HepG2 (cell line): ENCODE data around the gene HAS3. TPM values are rescaled to one million over a fixed set of nuclear protein-coding genes. Genes with fewer than 3 reads are reported as not detected.
A peak's percentile ranks its signal among the peaks of the same experiment; 100 is the strongest.

Experiments
- ATAC-seq: fragments of 200-7000 bp; cut with Tn5 transposase; 3 replicates; pipeline ENCODE4 v1.9.1; 2020; ENCODE audit warnings: mild to moderate bottlenecking, moderate library complexity
- BruUV-seq: library from RNA; stranded (reverse); fragments of 400-500 nt; replicated peaks from 2 replicates; lab custom pipeline; 2021; lab: Mats Ljungman, UMichigan
- CTCF ChIA-PET: fragments of 300-600 bp; formaldehyde crosslinking; extraction: SDS; loops from one replicate; lab custom pipeline; 2021; ENCODE audit warnings: low total read pairs, inconsistent platforms, low intra/inter-chr PET ratio; lab: Yijun Ruan, JAX
- POLR2A ChIA-PET: fragments of 350-600 bp; sonication (Branson Sonifier 250); formaldehyde crosslinking; loops from one replicate; lab custom pipeline; 2020; ENCODE audit warnings: antibody characterized with exemption, inconsistent platforms; lab: Yijun Ruan, JAX
- DNase-seq: peaks from one replicate; pipeline ENCODE4 v3.0.0-alpha.2; 2015; ENCODE audit warnings: low spot score
- FAIRE-seq: peaks from 3 replicates; lab custom pipeline; 2011; peaks lifted over from hg19 to GRCh38; lab: Jason Lieb, UNC
- H2AFZ ChIP-seq: one replicate; pipeline ENCODE4 v1.6.1; 2011; ENCODE audit warnings: low read length, inconsistent platforms
- H3K27ac ChIP-seq: fragments of 300-600 bp; 3 replicates; pipeline ENCODE4 v1.8.0; 2011; ENCODE audit warnings: mixed run types, mild to moderate bottlenecking, mixed read lengths, low read length, inconsistent platforms; ENCODE audit not compliant: insufficient read depth; ENCODE audit errors: extremely low read length
- H3K27me3 ChIP-seq, 2 experiments: fragments of 200-600 bp in 1 of 2; 2 replicates in 1 of 2; 3 replicates in 1 of 2; pipeline versions ENCODE4 v1.6.0 to v1.8.0; 2011; ENCODE audit warnings: low read length in 2 of 2, mild to moderate bottlenecking in 2 of 2, moderate library complexity in 2 of 2, inconsistent platforms in 1 of 2; ENCODE audit not compliant: insufficient read depth in 2 of 2, control insufficient read depth in 1 of 2
- H3K36me3 ChIP-seq, 2 experiments: fragments of 200-600 bp in 1 of 2; replicated peaks in 1 of 2; 2 replicates in 1 of 2; 3 replicates in 1 of 2; pipeline versions ENCODE4 v1.5.1 to v1.8.0; 2011; ENCODE audit warnings: low read length in 2 of 2, inconsistent platforms in 1 of 2; ENCODE audit not compliant: insufficient read depth in 2 of 2, control insufficient read depth in 1 of 2
- H3K4me1 ChIP-seq: 2 replicates; pipeline ENCODE4 v1.5.1; 2012; ENCODE audit warnings: low read length, inconsistent platforms; ENCODE audit not compliant: insufficient read depth
- H3K4me2 ChIP-seq: 2 replicates; pipeline ENCODE4 v1.6.0; 2011; ENCODE audit warnings: low read depth, low read length, inconsistent platforms
- H3K4me3 ChIP-seq, 3 experiments: fragments of 200-600 bp in 1 of 3; sonication (generic), shearing (Covaris generic) in 1 of 3; replicated peaks in 1 of 3; 2 replicates each; pipeline ENCODE4 v1.5.1; 2011 to 2016; ENCODE audit warnings: low read length in 3 of 3, inconsistent platforms in 2 of 3, low read depth in 2 of 3, mild to moderate bottlenecking in 2 of 3, control low read depth in 1 of 3, mixed read lengths in 1 of 3; ENCODE audit not compliant: insufficient read depth in 1 of 3
- H3K79me2 ChIP-seq: one replicate; pipeline ENCODE4 v1.6.1; 2011; ENCODE audit warnings: low read length, inconsistent platforms; ENCODE audit not compliant: insufficient read depth
- H3K9ac ChIP-seq: 2 replicates; pipeline ENCODE4 v1.6.0; 2011; ENCODE audit warnings: mild to moderate bottlenecking, low read depth, low read length, inconsistent platforms; ENCODE audit not compliant: insufficient read depth
- H3K9me3 ChIP-seq: 2 replicates; pipeline ENCODE4 v1.5.1; 2012; ENCODE audit warnings: mild to moderate bottlenecking, low read length
- H4K20me1 ChIP-seq: 2 replicates; pipeline ENCODE4 v1.6.0; 2011; ENCODE audit warnings: inconsistent platforms, mild to moderate bottlenecking, low read length, moderate library complexity; ENCODE audit not compliant: insufficient read depth
- ATF4 ChIP-seq, 2 experiments: fragments of 450-650 bp in 1 of 2; sonication (generic) in 1 of 2; formaldehyde crosslinking; IDR thresholded peaks; 2 replicates each; pipeline versions ENCODE4 v1.5.0 to v1.8.0; 2020 to 2022; ENCODE audit warnings: mild to moderate bottlenecking in 1 of 2, missing genetic modification reagents in 1 of 2
- CBX5 ChIP-seq: sonication (generic); formaldehyde crosslinking; IDR thresholded peaks from 2 replicates; pipeline ENCODE4 v1.4.0; 2020; ENCODE audit warnings: missing genetic modification reagents, borderline replicate concordance
- CREB1 ChIP-seq, 2 experiments: fragments of 450-650 bp in 1 of 2; IDR thresholded peaks; 2 replicates each; pipeline ENCODE4 v1.6.1; 2016 to 2017; ENCODE audit warnings: control low read depth in 1 of 2, mild to moderate bottlenecking in 1 of 2, missing compliant biosample characterization in 1 of 2, missing genetic modification characterization in 1 of 2
- DNMT1 ChIP-seq: sonication (generic); formaldehyde crosslinking; IDR thresholded peaks from 2 replicates; pipeline ENCODE4 v1.5.1; 2020; ENCODE audit warnings: mild to moderate bottlenecking, missing genetic modification reagents
- GABPA ChIP-seq, 2 experiments: IDR thresholded peaks; 2 replicates each; pipeline ENCODE4 v1.6.1; 2011 to 2016; ENCODE audit warnings: low read depth in 2 of 2, low read length in 1 of 2, missing biosample characterization in 1 of 2, missing genetic modification characterization in 1 of 2
- IRF2 ChIP-seq: IDR thresholded peaks from 2 replicates; pipeline ENCODE4 v1.6.1; 2018; ENCODE audit warnings: missing genetic modification reagents, missing compliant biosample characterization
- JUND ChIP-seq: sonication (generic); formaldehyde crosslinking; IDR thresholded peaks from 2 replicates; pipeline ENCODE4 v1.8.0; 2022; ENCODE audit warnings: mild to moderate bottlenecking, missing genetic modification reagents
- MYC ChIP-seq: sonication (generic); formaldehyde crosslinking; IDR thresholded peaks from 2 replicates; pipeline ENCODE4 v1.9.0; 2021; ENCODE audit warnings: missing genetic modification reagents, borderline replicate concordance
- NCOA1 ChIP-seq: sonication (generic); formaldehyde crosslinking; IDR thresholded peaks from 2 replicates; pipeline ENCODE4 v1.9.0; 2021; ENCODE audit warnings: missing genetic modification reagents
- POLR2AphosphoS2 ChIP-seq: IDR thresholded peaks from 2 replicates; pipeline ENCODE4 v1.6.1; 2011; ENCODE audit warnings: low read depth, low read length, improper control_type of control experiment
- TMF1 ChIP-seq: sonication (generic); formaldehyde crosslinking; IDR thresholded peaks from 2 replicates; pipeline ENCODE4 v1.8.1; 2022; ENCODE audit warnings: low read depth, missing genetic modification reagents
- YEATS2 ChIP-seq: sonication (generic); formaldehyde crosslinking; IDR thresholded peaks from 2 replicates; pipeline ENCODE4 v1.4.0; 2020; ENCODE audit warnings: missing genetic modification reagents, borderline replicate concordance
- ZNF230 ChIP-seq: sonication (generic); formaldehyde crosslinking; IDR thresholded peaks from 2 replicates; pipeline ENCODE4 v1.4.0; 2020; ENCODE audit warnings: mild to moderate bottlenecking, missing genetic modification reagents
- ZNF496 ChIP-seq: sonication (generic); formaldehyde crosslinking; IDR thresholded peaks from 2 replicates; pipeline ENCODE4 v1.8.1; 2023; ENCODE audit warnings: mild to moderate bottlenecking, moderate library complexity, missing genetic modification reagents; ENCODE audit not compliant: insufficient replicate concordance
- ZNF513 ChIP-seq: sonication (generic); formaldehyde crosslinking; conservative IDR thresholded peaks from 2 replicates; pipeline ENCODE4 v1.5.0; 2020; ENCODE audit warnings: missing genetic modification reagents
- ZNF775 ChIP-seq: sonication (generic); formaldehyde crosslinking; IDR thresholded peaks from 2 replicates; pipeline ENCODE4 v1.4.0; 2020; ENCODE audit warnings: missing genetic modification reagents, mild to moderate bottlenecking, moderate library complexity, borderline replicate concordance
- WGBS: methylation state at CpG from one replicate; pipeline ENCODE4 v1.1.6; 2017; ENCODE audit warnings: low lambda C conversion rate; 5-methylcytosine and 5-hydroxymethylcytosine counted together
- in situ Hi-C: cut with HindIII; loops from 2 replicates; pipeline ENCODE4 v1.10.0; 2017; ENCODE audit warnings: low pct_unique_long_range_greater_than_20kb; ENCODE audit not compliant: extremely low pct_ligation_motif_present
- intact Hi-C: fragments of 100-400 bp; cut with micrococcal nuclease; formaldehyde crosslinking; loops from one replicate; pipeline ENCODE4 v1.10.0; 2022; ENCODE audit not compliant: unreplicated experiment
- polyA plus RNA-seq, 8 experiments: library from polyadenylated mRNA; depleted of rRNA in 3 of 8; stranded (reverse) in 7 of 8; unstranded in 1 of 8; fragments of >200 nt; fragmentation: Illumina TruSeq in 4 of 8; extraction: Trizol in 4 of 8; gene quantifications; 2 replicates each; pipeline versions ENCODE4 v1.2.1 to v1.2.3, GENCODE V29; 2011 to 2016; ENCODE audit warnings: low read depth in 4 of 8, missing spikeins in 1 of 8, mixed read lengths in 1 of 8; ENCODE audit not compliant: insufficient read depth in 1 of 8
- total RNA-seq, 5 experiments: library from RNA; depleted of rRNA; stranded (reverse); fragments of >200 nt; fragmentation: Illumina TruSeq; extraction: Trizol; gene quantifications; 2 replicates each; pipeline ENCODE4 v1.2.3, GENCODE V29; 2016; ENCODE audit warnings: low read depth in 1 of 5

The HAS3 gene
- total and polyA plus RNA-seq, 2 of the 13 experiments (the other 11 are each of a cell fraction or from before 2014, with no cell fraction given): 0.04 to 0.30 TPM

- no peak for FAIRE-seq
- CTCF ChIA-PET: no interaction called here
- Histone ChIP-seq H4K20me1 (no peaks in the 10 kb centered on the region), H2AFZ (no peak overlapping the region), H3K9me3 (no peaks in the 10 kb centered on the region), H3K27ac (no peak overlapping the region), H3K79me2 (no peaks in the 10 kb centered on the region), H3K4me1 (peaks cover 31% of the 10 kb centered on the region), H3K9ac (no peak overlapping the region), H3K36me3 (no peaks in the 10 kb centered on the region), H3K27me3 (no peaks in the 10 kb centered on the region), H3K4me2 (no peak overlapping the region), H3K4me3 (no peak overlapping the region)
- no TSS peak for BruUV-seq
- WGBS: 93% methylated on average over 3 of the region's 3 CpGs
- POLR2A ChIA-PET: no interaction called here
- ATAC-seq: no peak
- TF ChIP-seq TMF1 (CRISPR knock-in tag) (no peak), POLR2AphosphoS2 (no peak), CBX5 (CRISPR knock-in tag) (no peak), DNMT1 (CRISPR knock-in tag) (no peak), GABPA (IDR thresholded peaks at IDR 0.05; ENCODE audit: low read depth, low read length) (no peak), GABPA (CRISPR knock-in tag; IDR thresholded peaks at IDR 0.05; ENCODE audit: low read depth) (no peak), ZNF513 (CRISPR knock-in tag) (no peak), JUND (CRISPR knock-in tag) (no peak), NCOA1 (CRISPR knock-in tag) (no peak)
- in situ Hi-C loops (no loop called here), intact Hi-C loops (no loop called here)
- DNase-seq: no peak
Measured at GRCh38 chr16:69071036-69071435, 34.4 kb upstream of the HAS3 start.

- Histone ChIP-seq H4K20me1 (no peaks in the 10 kb centered on the region), H3K9me3 (no peaks in the 10 kb centered on the region), H2AFZ (no peak overlapping the region), H3K79me2 (no peaks in the 10 kb centered on the region), H3K9ac (no peak overlapping the region), H3K4me3 (no peak overlapping the region), H3K36me3 (no peaks in the 10 kb centered on the region), H3K27ac (peak overlapping the region; percentile 8), H3K27me3 (no peaks in the 10 kb centered on the region), H3K4me2 (peak overlapping the region; percentile 46), H3K4me1 (peaks cover 35% of the 10 kb centered on the region)
- DNase-seq (no peak), ATAC-seq (no peak; the same call in 2 of the 3 replicates), FAIRE-seq (no peak)
- POLR2A ChIA-PET: no interaction called here
- intact Hi-C loops (loop anchor here (2.0 kb wide), 1 partner anchor 78 kb away; no protein-coding TSS in a partner anchor), in situ Hi-C loops (no loop called here)
- WGBS: 78% methylated on average over 2 of the region's 2 CpGs
- CTCF ChIA-PET: no interaction called here
- BruUV-seq: no TSS peak
- TF ChIP-seq YEATS2 (CRISPR knock-in tag) (0 out of 2 replicates have a peak, but pooled peaks have one; percentile 26), IRF2 (CRISPR knock-in tag) (no peak), MYC (no peak), ZNF775 (CRISPR knock-in tag) (no peak), ATF4 (CRISPR knock-in tag; IDR thresholded peaks at IDR 0.05) (no peak), ZNF230 (CRISPR knock-in tag) (no peak), ZNF496 (CRISPR knock-in tag) (no peak), CREB1 (IDR thresholded peaks at IDR 0.05) (no peak), CREB1 (CRISPR knock-in tag; IDR thresholded peaks at IDR 0.05) (peak; percentile 39; the same call in 1 of the 2 replicates)
Measured at GRCh38 chr16:69072640-69072974, 32.8 kb upstream of the HAS3 start.
